GM12872 (cell line): ENCODE results near the gene VPREB1.
A peak's percentile ranks its signal among the peaks of the same experiment; 100 is the strongest.

Source experiments
- TF ChIP-seq, protein P1 (sequence below): IDR thresholded peaks from 3 replicates; pipeline ENCODE4 v1.5.1; 2011; ENCODE audit warnings: low read depth, mild to moderate bottlenecking, low read length, moderate library complexity; ENCODE audit not compliant: insufficient read depth

Gene VPREB1

GRCh38 chr22:22207845-22208564 is 36.6 kb upstream of the VPREB1 start:
- TF ChIP-seq, protein P1, sequence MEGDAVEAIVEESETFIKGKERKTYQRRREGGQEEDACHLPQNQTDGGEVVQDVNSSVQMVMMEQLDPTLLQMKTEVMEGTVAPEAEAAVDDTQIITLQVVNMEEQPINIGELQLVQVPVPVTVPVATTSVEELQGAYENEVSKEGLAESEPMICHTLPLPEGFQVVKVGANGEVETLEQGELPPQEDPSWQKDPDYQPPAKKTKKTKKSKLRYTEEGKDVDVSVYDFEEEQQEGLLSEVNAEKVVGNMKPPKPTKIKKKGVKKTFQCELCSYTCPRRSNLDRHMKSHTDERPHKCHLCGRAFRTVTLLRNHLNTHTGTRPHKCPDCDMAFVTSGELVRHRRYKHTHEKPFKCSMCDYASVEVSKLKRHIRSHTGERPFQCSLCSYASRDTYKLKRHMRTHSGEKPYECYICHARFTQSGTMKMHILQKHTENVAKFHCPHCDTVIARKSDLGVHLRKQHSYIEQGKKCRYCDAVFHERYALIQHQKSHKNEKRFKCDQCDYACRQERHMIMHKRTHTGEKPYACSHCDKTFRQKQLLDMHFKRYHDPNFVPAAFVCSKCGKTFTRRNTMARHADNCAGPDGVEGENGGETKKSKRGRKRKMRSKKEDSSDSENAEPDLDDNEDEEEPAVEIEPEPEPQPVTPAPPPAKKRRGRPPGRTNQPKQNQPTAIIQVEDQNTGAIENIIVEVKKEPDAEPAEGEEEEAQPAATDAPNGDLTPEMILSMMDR = peak; percentile 88

- TF ChIP-seq, protein P1 = no peak
Measured at GRCh38 chr22:22208652-22209051, 35.9 kb upstream of the VPREB1 start.

- TF ChIP-seq, protein P1 = no peak
Measured at GRCh38 chr22:22210375-22210774, 34.2 kb upstream of the VPREB1 start.

- TF ChIP-seq, protein P1 = no peak
Measured at GRCh38 chr22:22210889-22211833, 33.4 kb upstream of the VPREB1 start.

GRCh38 chr22:22213231-22213630 is 31.4 kb upstream of the VPREB1 start:
- TF ChIP-seq, protein P1 = no peak

- TF ChIP-seq, protein P1 = no peak
Measured at GRCh38 chr22:22214819-22215329, 29.7 kb upstream of the VPREB1 start.
